ENCODE results near the gene NOS1.

GRCh38 chr12:117241697-117242096 is 119.7 kb downstream of the NOS1 start:
- no peak for TF ChIP-seq CTCF (conservative IDR thresholded peaks at IDR 0.05; ENCODE audit: low read length)
- no peak for TF ChIP-seq EZH2phosphoT487 (IDR thresholded peaks at IDR 0.05; ENCODE audit: borderline replicate concordance, low read depth, low read length)
